Stimulated activated CD8-positive, alpha-beta memory T cell treated with anti-CD3 and anti-CD28 coated beads, Interleukin-4, amount 100 ng/mL, for 24 hours (primary cell): ENCODE results near the gene CD44.
"Not testable (repeated sequence)": the region's sequence is repeated elsewhere in the genome, so short reads cannot be mapped to it uniquely, and the experiment has no call there.

ENCODE experiments used
- DNase-seq: peaks from one replicate; pipeline ENCODE4 v3.0.0-alpha.2; 2020; ENCODE audit warnings: low read depth

CD44 gene

GRCh38 chr11:35214226-35214770, 75.3 kb downstream of the CD44 start:
- no peak for DNase-seq

GRCh38 chr11:35214792-35215193, 75.8 kb downstream of the CD44 start:
- peak; percentile 21 for DNase-seq

- DNase-seq, result no peak
Observed at GRCh38 chr11:35215945-35216344, 77.0 kb downstream of the CD44 start.

GRCh38 chr11:35216962-35217678, 78.1 kb downstream of the CD44 start:
- DNase-seq, result no peak

- DNase-seq, result no peak
Observed at GRCh38 chr11:35218956-35219355, 80.0 kb downstream of the CD44 start.

- DNase-seq, result no peak
Observed at GRCh38 chr11:35223371-35223796, 84.4 kb downstream of the CD44 start.

GRCh38 chr11:35223991-35224390, 85.0 kb downstream of the CD44 start:
- DNase-seq, result no peak

- DNase-seq, result no peak
Observed at GRCh38 chr11:35225946-35226520, 87.1 kb downstream of the CD44 start.

GRCh38 chr11:35226756-35227155, 87.8 kb downstream of the CD44 start:
- not testable (repeated sequence) for DNase-seq

- no peak for DNase-seq
Observed at GRCh38 chr11:35227576-35228327, 88.8 kb downstream of the CD44 start.

GRCh38 chr11:35228328-35228725, 89.4 kb downstream of the CD44 start:
- no peak for DNase-seq

- no peak for DNase-seq
Observed at GRCh38 chr11:35230388-35230787, 91.4 kb downstream of the CD44 start.

- DNase-seq, result no peak
Observed at GRCh38 chr11:35231076-35231860, 92.3 kb downstream of the CD44 start.

GRCh38 chr11:35232891-35233330, 93.9 kb downstream of the CD44 start:
- DNase-seq, result no peak

- DNase-seq, result no peak
Observed at GRCh38 chr11:35233518-35233917, 94.5 kb downstream of the CD44 start.

GRCh38 chr11:35234460-35235156, 95.6 kb downstream of the CD44 start:
- no peak for DNase-seq

GRCh38 chr11:35235157-35235468, 96.1 kb downstream of the CD44 start:
- no peak for DNase-seq

- no peak for DNase-seq
Observed at GRCh38 chr11:35235498-35235897, 96.5 kb downstream of the CD44 start.

GRCh38 chr11:35235936-35236666, 97.1 kb downstream of the CD44 start:
- no peak for DNase-seq

- no peak for DNase-seq
Observed at GRCh38 chr11:35236667-35237003, 97.7 kb downstream of the CD44 start.

GRCh38 chr11:35237351-35237750, 98.4 kb downstream of the CD44 start:
- DNase-seq, result no peak
